Adrenal gland (tissue), 12 donors: ENCODE results near the gene CDH10. TPM values are rescaled to one million over a fixed set of nuclear protein-coding genes. Genes with fewer than 3 reads are reported as not detected.

ENCODE experiments used
- DNase-seq, 7 donors: peaks; one replicate each; pipeline ENCODE4 v3.0.0-alpha.2; 2019 to 2020
- H3K27ac ChIP-seq, 5 donors: fragments of 200-600 bp; sonication (generic) in 4 of 5; 1 replicate in 3 of 5; 2 replicates in 2 of 5; pipeline versions ENCODE4 v1.5.1 to v1.8.0; 2016 to 2020; ENCODE audit warnings: mild to moderate bottlenecking in 1 of 5
- H3K27me3 ChIP-seq: fragments of 200-600 bp; 2 replicates; pipeline ENCODE4 v1.8.0; 2021
- H3K36me3 ChIP-seq, 2 donors: fragments of 200-600 bp; replicated peaks in 1 of 2; 1 replicate in 1 of 2; 2 replicates in 1 of 2; pipeline versions ENCODE4 v1.5.1 to v1.8.0; 2018 to 2022
- H3K4me1 ChIP-seq, 2 donors: fragments of 200-600 bp; replicated peaks in 1 of 2; 1 replicate in 1 of 2; 2 replicates in 1 of 2; pipeline versions ENCODE4 v1.5.1 to v1.8.0; 2018 to 2021
- H3K4me3 ChIP-seq, 4 donors: fragments of 200-600 bp; sonication (generic) in 3 of 4; one replicate each; pipeline ENCODE4 v1.5.1; 2016 to 2018
- H3K9me3 ChIP-seq, 3 donors: fragments of 200-600 bp; sonication (generic) in 1 of 3; replicated peaks in 1 of 3; 1 replicate in 2 of 3; 2 replicates in 1 of 3; pipeline versions ENCODE4 v1.5.1 to v1.8.0; 2016 to 2021
- POLR2A ChIP-seq, 2 donors: fragments of 450-650 bp; IDR thresholded peaks; one replicate each; pipeline ENCODE4 v1.6.1; 2017; ENCODE audit warnings: antibody characterized with exemption in 2 of 2, mild to moderate bottlenecking in 2 of 2, moderate library complexity in 1 of 2
- WGBS, 4 donors: extraction: QIAGEN DNeasy Blood & Tissue Kit in 2 of 4; methylation state at CpG; one replicate each; pipeline versions ENCODE4 v1.1.5 to v1.1.7; 2013 to 2017; 5-methylcytosine and 5-hydroxymethylcytosine counted together
- intact Hi-C, 2 donors: fragments of 100-400 bp; cut with DNase I; formaldehyde crosslinking; loops; one replicate each; pipeline versions ENCODE4 v1.14.1 to v1.15.0; 2022 to 2023
- polyA plus RNA-seq, 3 donors: library from polyadenylated mRNA; stranded (reverse); fragments of 200-250 nt in 2 of 3; fragments of 350-450 nt in 1 of 3; fragmentation: Illumina TruSeq in 1 of 3; extraction: RNeasy Lipid Tissue Mini Kit (QIAGEN cat#74804) in 1 of 3; gene quantifications; one replicate each; pipeline ENCODE4 v1.2.3, GENCODE V29; 2013 to 2014
- total RNA-seq, 9 donors: library from RNA; depleted of rRNA in 4 of 9; stranded (reverse); fragments of >200 nt in 4 of 9; fragments of 120-200 nt in 1 of 9; fragmentation: NEBNext Ultra II Directional in 1 of 9; extraction: Animal tissue kit (Norgen Biotek cat#: 25700) in 1 of 9; gene quantifications; one replicate each; pipeline versions ENCODE4 v1.1.0 to v1.2.4, GENCODE V29; 2013 to 2023
- TF ChIP-seq, protein P1 (sequence below), 6 experiments: fragments of 450-650 bp in 4 of 6; fragments of 200-600 bp in 2 of 6; sonication (generic) in 1 of 6; IDR thresholded peaks; 1 replicate in 5 of 6; 2 replicates in 1 of 6; pipeline versions ENCODE4 v1.5.1 to v1.8.0; 2016 to 2021; ENCODE audit warnings: antibody characterized with exemption in 6 of 6, mild to moderate bottlenecking in 2 of 6, moderate library complexity in 1 of 6
- donor health status: healthy with polysubstance abuse.
- donor health status: Bipolar disorder and iron deficiency.
- donor health status: DM: yes; HTN: yes; CAD: no.
- donor health status: DM: no; HTN: no; CAD: no.
- donor health status: DM: no; HTN: no; CAD: no.
- donor health status: DM: yes; HTN: yes; CAD: no.

The CDH10 gene
- total and polyA plus RNA-seq, 12 donors: 0.15 to 4.4 (median 1.2) TPM; not detected in 2

DNA sequence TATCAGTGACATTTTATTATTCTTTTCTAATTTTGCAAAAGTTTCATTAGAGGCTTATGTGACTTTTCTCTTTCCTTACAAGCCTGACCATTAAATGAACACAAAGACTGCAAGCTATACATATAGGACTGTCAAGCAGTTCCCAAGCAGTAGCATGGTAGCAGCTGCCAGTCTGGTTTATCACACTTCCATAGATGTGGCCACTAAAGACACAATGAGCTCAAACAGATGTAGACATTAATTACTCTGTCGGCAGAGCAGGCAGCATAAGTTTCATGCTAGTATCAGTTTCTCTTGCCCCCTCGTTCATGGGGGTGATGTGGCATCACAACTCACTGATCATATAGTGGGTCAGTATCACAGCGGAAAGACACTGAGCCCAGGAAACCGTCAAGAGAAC lies 89.5 kb downstream of the CDH10 start:
- intact Hi-C loops: no loop called here
- Histone ChIP-seq H3K27ac (no peak overlapping the region), H3K9me3 (no peaks in the 10 kb centered on the region), H3K36me3 (no peaks in the 10 kb centered on the region), H3K4me3 (no peak overlapping the region), H3K4me1 (no peaks in the 10 kb centered on the region), H3K27me3 (no peaks in the 10 kb centered on the region)
- no peak for TF ChIP-seq POLR2A (IDR thresholded peaks at IDR 0.05)
- DNase-seq: no peak
- 61 to 72% (median 69%) methylated on average over 4 of the region's 4 CpGs for WGBS, 4 donors

DNA sequence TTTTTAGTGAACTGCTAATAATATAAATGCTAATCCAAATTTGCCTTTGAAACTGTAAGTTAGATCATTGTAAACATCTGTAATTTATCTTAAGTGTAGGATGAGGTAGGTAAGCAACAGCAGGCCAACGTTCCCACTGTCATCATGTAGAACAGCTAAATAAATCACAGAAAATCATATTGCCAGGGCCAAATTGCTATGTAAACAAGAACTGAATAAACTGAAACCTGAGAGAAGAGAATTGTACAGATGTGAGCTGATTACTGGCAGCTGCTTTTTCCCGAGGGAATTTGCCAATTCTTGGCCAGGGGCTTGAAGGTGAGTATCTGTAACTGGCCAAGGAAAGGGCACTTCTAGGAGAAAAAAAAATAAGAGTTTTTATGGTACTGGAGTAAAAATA lies 97.6 kb downstream of the CDH10 start:
- Histone ChIP-seq H3K27me3 (no peaks in the 10 kb centered on the region), H3K4me3 (no peak overlapping the region), H3K27ac (no peak overlapping the region), H3K9me3 (no peaks in the 10 kb centered on the region), H3K36me3 (no peaks in the 10 kb centered on the region), H3K4me1 (no peaks in the 10 kb centered on the region)
- intact Hi-C loops: no loop called here
- TF ChIP-seq, protein P1, sequence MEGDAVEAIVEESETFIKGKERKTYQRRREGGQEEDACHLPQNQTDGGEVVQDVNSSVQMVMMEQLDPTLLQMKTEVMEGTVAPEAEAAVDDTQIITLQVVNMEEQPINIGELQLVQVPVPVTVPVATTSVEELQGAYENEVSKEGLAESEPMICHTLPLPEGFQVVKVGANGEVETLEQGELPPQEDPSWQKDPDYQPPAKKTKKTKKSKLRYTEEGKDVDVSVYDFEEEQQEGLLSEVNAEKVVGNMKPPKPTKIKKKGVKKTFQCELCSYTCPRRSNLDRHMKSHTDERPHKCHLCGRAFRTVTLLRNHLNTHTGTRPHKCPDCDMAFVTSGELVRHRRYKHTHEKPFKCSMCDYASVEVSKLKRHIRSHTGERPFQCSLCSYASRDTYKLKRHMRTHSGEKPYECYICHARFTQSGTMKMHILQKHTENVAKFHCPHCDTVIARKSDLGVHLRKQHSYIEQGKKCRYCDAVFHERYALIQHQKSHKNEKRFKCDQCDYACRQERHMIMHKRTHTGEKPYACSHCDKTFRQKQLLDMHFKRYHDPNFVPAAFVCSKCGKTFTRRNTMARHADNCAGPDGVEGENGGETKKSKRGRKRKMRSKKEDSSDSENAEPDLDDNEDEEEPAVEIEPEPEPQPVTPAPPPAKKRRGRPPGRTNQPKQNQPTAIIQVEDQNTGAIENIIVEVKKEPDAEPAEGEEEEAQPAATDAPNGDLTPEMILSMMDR (IDR thresholded peaks at IDR 0.05): no peak
- no peak for TF ChIP-seq POLR2A (IDR thresholded peaks at IDR 0.05)
- WGBS, 4 donors: 20 to 33% (median 25%) methylated on average over 2 of the region's 2 CpGs
- DNase-seq: no peak

DNA sequence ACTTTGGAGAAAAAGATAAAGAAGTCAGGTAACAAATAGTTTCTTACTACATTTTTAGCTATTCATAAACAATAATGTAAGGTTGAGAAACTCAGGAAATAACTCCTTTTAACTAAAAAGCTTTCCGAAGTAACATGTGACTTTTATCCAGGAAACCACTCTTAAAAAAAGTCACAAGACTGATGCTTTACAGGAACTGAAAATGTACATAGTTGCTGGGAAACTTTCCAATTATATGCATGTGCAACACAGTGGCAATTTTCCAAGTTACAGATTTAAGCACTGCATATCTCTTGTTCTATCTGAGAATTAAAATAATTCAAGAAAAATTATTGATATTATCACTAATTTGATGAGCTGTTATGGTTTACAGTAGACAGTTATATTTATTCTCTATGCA lies 105.2 kb downstream of the CDH10 start:
- Histone ChIP-seq H3K36me3 (no peaks in the 10 kb centered on the region), H3K27ac (no peak overlapping the region), H3K27me3 (no peaks in the 10 kb centered on the region), H3K9me3 (no peaks in the 10 kb centered on the region), H3K4me1 (no peaks in the 10 kb centered on the region), H3K4me3 (no peak overlapping the region)
- TF ChIP-seq POLR2A (IDR thresholded peaks at IDR 0.05): no peak
- TF ChIP-seq, protein P1 (IDR thresholded peaks at IDR 0.05): no peak
- no peak for DNase-seq
- intact Hi-C loops: no loop called here
- WGBS, 4 donors: 39 to 42% (median 42%) methylated on average over 1 of the region's 1 CpG

DNA sequence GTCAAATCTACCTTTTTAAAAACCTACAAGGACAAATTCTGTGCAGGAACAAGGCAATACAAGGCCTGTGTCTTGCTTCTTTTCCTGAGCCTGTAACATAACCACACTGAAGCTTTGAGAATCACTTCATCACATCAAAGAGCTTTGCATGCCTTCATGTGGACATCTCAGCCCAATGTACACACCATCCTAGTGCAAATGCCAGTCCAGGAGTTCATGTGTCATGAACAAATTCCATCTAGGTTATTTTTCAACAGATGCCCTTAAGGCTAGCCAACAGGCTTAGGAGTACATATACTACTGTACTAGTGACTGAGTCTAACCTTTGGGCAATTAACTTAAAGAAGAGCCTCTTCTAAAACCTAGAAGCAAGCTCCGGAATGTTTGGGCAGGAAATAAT lies 106.4 kb downstream of the CDH10 start:
- intact Hi-C loops: no loop called here
- H3K27me3 ChIP-seq: no peaks in the 10 kb centered on the region
- 56 to 63% (median 60%) methylated on average over 1 of the region's 1 CpG for WGBS, 4 donors

DNA sequence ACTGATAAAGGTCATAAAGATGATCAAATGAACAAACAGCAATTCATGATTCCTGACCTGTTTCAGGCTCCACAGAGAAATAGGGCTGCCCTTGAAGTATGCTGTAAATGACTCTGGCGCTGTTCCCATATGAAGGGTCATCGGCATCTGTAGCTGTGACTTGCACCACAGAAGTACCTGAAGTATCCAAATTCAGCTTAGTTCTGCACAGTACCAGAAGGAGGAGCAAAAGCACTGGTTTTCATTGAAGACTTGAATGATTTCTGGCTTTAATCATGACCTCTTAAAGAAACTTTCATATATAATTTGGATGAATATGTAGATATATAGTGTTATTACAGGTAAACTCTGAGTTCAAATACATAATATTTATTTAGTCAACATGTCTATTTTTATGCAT lies 109.1 kb downstream of the CDH10 start:
- no peaks in the 10 kb centered on the region for H3K36me3 ChIP-seq
- TF ChIP-seq POLR2A (IDR thresholded peaks at IDR 0.05): no peak
- TF ChIP-seq, protein P1 (IDR thresholded peaks at IDR 0.05): no peak
- DNase-seq: no peak
- no peaks in the 10 kb centered on the region for H3K27me3 ChIP-seq
- WGBS, 4 donors: 58 to 77% (median 60%) methylated on average over 2 of the region's 2 CpGs
- H3K4me1 ChIP-seq: no peaks in the 10 kb centered on the region
- no peak overlapping the region for H3K4me3 ChIP-seq
- intact Hi-C loops: no loop called here
- H3K9me3 ChIP-seq: no peaks in the 10 kb centered on the region
- no peak overlapping the region for H3K27ac ChIP-seq

More for the DNA sequence above, 106.4 kb downstream of the CDH10 start:
- no peak for TF ChIP-seq POLR2A (IDR thresholded peaks at IDR 0.05)
- TF ChIP-seq, protein P1 (IDR thresholded peaks at IDR 0.05): no peak
- Histone ChIP-seq H3K4me3 (no peak overlapping the region), H3K27ac (no peak overlapping the region), H3K4me1 (no peaks in the 10 kb centered on the region), H3K9me3 (no peaks in the 10 kb centered on the region), H3K36me3 (no peaks in the 10 kb centered on the region)
- DNase-seq: no peak
